CD14-positive monocyte (primary cell): ENCODE measurements around the gene SSR4. TPM values are rescaled to one million over a fixed set of nuclear protein-coding genes. Genes with fewer than 3 reads are reported as not detected.
A peak's percentile ranks its signal among the peaks of the same experiment; 100 is the strongest.

Experiments used
- DNase-seq, 3 donors: peaks; one replicate each; pipeline ENCODE4 v3.0.0-alpha.2; 2011 to 2022
- H2AFZ ChIP-seq: 2 replicates; pipeline ENCODE4 v1.6.0; 2012; ENCODE audit warnings: mild to moderate bottlenecking, low read depth, low read length, inconsistent platforms; ENCODE audit not compliant: insufficient read depth, poor library complexity, severe bottlenecking
- H3K27ac ChIP-seq, 2 donors: 1 replicate in 1 of 2; 2 replicates in 1 of 2; pipeline ENCODE4 v1.5.1; 2012 to 2013; ENCODE audit warnings: low read length in 2 of 2, control low read depth in 1 of 2, inconsistent platforms in 1 of 2, low read depth in 1 of 2, mild to moderate bottlenecking in 1 of 2
- H3K27me3 ChIP-seq, 2 donors: one replicate each; pipeline versions ENCODE4 v1.6.0 to v1.6.1; 2011 to 2013; ENCODE audit warnings: low read length in 2 of 2; ENCODE audit not compliant: control insufficient read depth in 2 of 2, insufficient read depth in 2 of 2
- H3K36me3 ChIP-seq, 2 donors: replicated peaks in 1 of 2; 1 replicate in 1 of 2; 2 replicates in 1 of 2; pipeline versions ENCODE4 v1.5.1 to v1.6.1; 2012 to 2013; ENCODE audit warnings: low read length in 2 of 2, control low read depth in 1 of 2, inconsistent platforms in 1 of 2, mild to moderate bottlenecking in 1 of 2; ENCODE audit not compliant: insufficient read depth in 2 of 2, control insufficient read depth in 1 of 2
- H3K4me1 ChIP-seq, 2 donors: 1 replicate in 1 of 2; 2 replicates in 1 of 2; pipeline versions ENCODE4 v1.5.1 to v1.6.1; 2012 to 2013; ENCODE audit warnings: low read length in 2 of 2, control low read depth in 1 of 2, inconsistent platforms in 1 of 2, mild to moderate bottlenecking in 1 of 2, moderate library complexity in 1 of 2; ENCODE audit not compliant: insufficient read depth in 2 of 2, control insufficient read depth in 1 of 2
- H3K4me2 ChIP-seq: replicated peaks from 2 replicates; pipeline ENCODE3; 2012; ENCODE audit warnings: low read length, moderate library complexity, mild to moderate bottlenecking; ENCODE audit not compliant: poor library complexity, severe bottlenecking; ENCODE audit errors: extremely low read depth
- H3K4me3 ChIP-seq, 3 experiments: fragments of 200-600 bp in 1 of 3; sonication (generic) in 1 of 3; replicated peaks in 1 of 3; 1 replicate in 2 of 3; 2 replicates in 1 of 3; pipeline ENCODE4 v1.5.1; 2011 to 2013; ENCODE audit warnings: low read length in 3 of 3, mild to moderate bottlenecking in 3 of 3, control low read depth in 2 of 3, low read depth in 2 of 3, inconsistent platforms in 1 of 3, moderate library complexity in 1 of 3
- H3K79me2 ChIP-seq: 2 replicates; pipeline ENCODE4 v1.6.0; 2012; ENCODE audit warnings: mild to moderate bottlenecking, control low read depth, inconsistent platforms, low read length, moderate library complexity; ENCODE audit not compliant: insufficient read depth
- H3K9ac ChIP-seq: 2 replicates; pipeline ENCODE4 v1.6.0; 2017; ENCODE audit warnings: low read length, mild to moderate bottlenecking; ENCODE audit not compliant: insufficient read depth, poor library complexity, severe bottlenecking
- H3K9me3 ChIP-seq, 2 donors: replicated peaks in 1 of 2; 1 replicate in 1 of 2; 2 replicates in 1 of 2; pipeline versions ENCODE4 v1.5.1 to v1.6.1; 2012 to 2013; ENCODE audit warnings: low read length in 2 of 2, control low read depth in 1 of 2; ENCODE audit not compliant: control insufficient read depth in 1 of 2, insufficient read depth in 1 of 2
- H4K20me1 ChIP-seq: 2 replicates; pipeline ENCODE4 v1.6.0; 2012; ENCODE audit warnings: mild to moderate bottlenecking, low read length, control low read depth, moderate library complexity; ENCODE audit not compliant: insufficient read depth
- H3K27ac Mint-ChIP-seq, 7 donors: one replicate each; pipeline ENCODE4 v1.8.0; 2020; ENCODE audit warnings: mild to moderate bottlenecking in 7 of 7, mixed read lengths in 7 of 7, moderate library complexity in 6 of 7, inconsistent platforms in 2 of 7
- H3K27me3 Mint-ChIP-seq, 3 donors: one replicate each; pipeline ENCODE4 v1.8.0; 2021 to 2022; ENCODE audit warnings: low read depth in 3 of 3, mild to moderate bottlenecking in 3 of 3, mixed read lengths in 3 of 3, moderate library complexity in 3 of 3, inconsistent platforms in 1 of 3
- H3K36me3 Mint-ChIP-seq, 2 donors: one replicate each; pipeline ENCODE4 v1.8.0; 2020; ENCODE audit warnings: mixed read lengths in 2 of 2, inconsistent platforms in 1 of 2, mild to moderate bottlenecking in 1 of 2
- H3K4me1 Mint-ChIP-seq: one replicate; pipeline ENCODE4 v1.8.0; 2020; ENCODE audit warnings: mild to moderate bottlenecking, mixed read lengths
- H3K4me3 Mint-ChIP-seq, 2 donors: one replicate each; pipeline ENCODE4 v1.8.0; 2020; ENCODE audit warnings: mild to moderate bottlenecking in 2 of 2, mixed read lengths in 2 of 2, moderate library complexity in 1 of 2
- H3K9me3 Mint-ChIP-seq, 7 donors: one replicate each; pipeline ENCODE4 v1.8.0; 2020 to 2022; ENCODE audit warnings: mixed read lengths in 7 of 7, mild to moderate bottlenecking in 6 of 7, moderate library complexity in 6 of 7, inconsistent platforms in 2 of 7
- CTCF ChIP-seq: fragments of 200-600 bp; IDR thresholded peaks from one replicate; pipeline ENCODE4 v1.8.0; 2022; ENCODE audit warnings: antibody characterized with exemption, mild to moderate bottlenecking
- WGBS: methylation state at CpG from one replicate; pipeline ENCODE4 v1.1.5; 2013; ENCODE audit warnings: missing lambda C conversion rate; ENCODE audit not compliant: insufficient coverage; 5-methylcytosine and 5-hydroxymethylcytosine counted together
- intact Hi-C, 2 donors: fragments of 100-400 bp; cut with micrococcal nuclease; formaldehyde crosslinking; loops; one replicate each; pipeline versions ENCODE4 v1.15.0 to v1.15.1; 2023
- polyA plus RNA-seq, 3 donors: library from polyadenylated mRNA; depleted of rRNA in 1 of 3; unstranded in 2 of 3; stranded (reverse) in 1 of 3; fragments of 300-500 nt in 2 of 3; fragments of >200 nt in 1 of 3; fragmentation: Illumina TruSeq in 2 of 3; gene quantifications; 1 replicate in 2 of 3; 2 replicates in 1 of 3; pipeline ENCODE4 v1.2.3, GENCODE V29; 2012 to 2021

Gene SSR4
- polyA plus RNA-seq, 3 donors = 201 to 419 (median 362) TPM

- peak overlapping the region; percentile 64 for H3K4me2 ChIP-seq
These were observed 24.3 kb downstream of the SSR4 start for GRCh38 chrX:153818571-153819383.

More at GRCh38 chrX:153818571-153819383, 24.3 kb downstream of the SSR4 start:
- no peak for TF ChIP-seq CTCF
- Mint-ChIP-seq H3K27ac (no peak overlapping the region), H3K36me3 (no peaks in the 10 kb centered on the region), H3K9me3 (peaks cover 0 to 13% (median 0%) of the 10 kb centered on the region in 7 donors), H3K27me3 (peaks cover 34 to 80% (median 77%) of the 10 kb centered on the region in 3 donors), H3K4me1 (peaks cover 15% of the 10 kb centered on the region), H3K4me3 (peak overlapping the region; percentile 45 to 76)
- DNase-seq = peak in 2 of 3 donors; percentile 9 to 16
- intact Hi-C loops = no loop called here
- Histone ChIP-seq H4K20me1 (no peaks in the 10 kb centered on the region), H3K27me3 (peaks cover 16 to 48% of the 10 kb centered on the region in 2 donors), H3K4me3 (peak overlapping the region in 1 of 3 experiments; percentile 54), H3K9ac (peak overlapping the region; percentile 8), H2AFZ (peak overlapping the region; percentile 61), H3K4me1 (peaks cover 3 to 10% of the 10 kb centered on the region in 2 donors), H3K36me3 (no peaks in the 10 kb centered on the region), H3K27ac (no peak overlapping the region), H3K9me3 (peaks cover 0 to 5% of the 10 kb centered on the region in 2 donors), H3K79me2 (no peaks in the 10 kb centered on the region)
- WGBS = under 1% methylated on average over 51 of the region's 67 CpGs
